Fibroblast of peridontal ligament (primary cell): ENCODE results near the gene RPEL1.
A peak's percentile ranks its signal among the peaks of the same experiment; 100 is the strongest.
"Not testable (repeated sequence)": the region's sequence is repeated elsewhere in the genome, so short reads cannot be mapped to it uniquely, and the experiment has no call there.

ENCODE experiments used
- DNase-seq: peaks from one replicate; pipeline ENCODE4 v3.0.0-alpha.2; 2010; ENCODE audit errors: extremely low read depth

RPEL1 gene

DNA sequence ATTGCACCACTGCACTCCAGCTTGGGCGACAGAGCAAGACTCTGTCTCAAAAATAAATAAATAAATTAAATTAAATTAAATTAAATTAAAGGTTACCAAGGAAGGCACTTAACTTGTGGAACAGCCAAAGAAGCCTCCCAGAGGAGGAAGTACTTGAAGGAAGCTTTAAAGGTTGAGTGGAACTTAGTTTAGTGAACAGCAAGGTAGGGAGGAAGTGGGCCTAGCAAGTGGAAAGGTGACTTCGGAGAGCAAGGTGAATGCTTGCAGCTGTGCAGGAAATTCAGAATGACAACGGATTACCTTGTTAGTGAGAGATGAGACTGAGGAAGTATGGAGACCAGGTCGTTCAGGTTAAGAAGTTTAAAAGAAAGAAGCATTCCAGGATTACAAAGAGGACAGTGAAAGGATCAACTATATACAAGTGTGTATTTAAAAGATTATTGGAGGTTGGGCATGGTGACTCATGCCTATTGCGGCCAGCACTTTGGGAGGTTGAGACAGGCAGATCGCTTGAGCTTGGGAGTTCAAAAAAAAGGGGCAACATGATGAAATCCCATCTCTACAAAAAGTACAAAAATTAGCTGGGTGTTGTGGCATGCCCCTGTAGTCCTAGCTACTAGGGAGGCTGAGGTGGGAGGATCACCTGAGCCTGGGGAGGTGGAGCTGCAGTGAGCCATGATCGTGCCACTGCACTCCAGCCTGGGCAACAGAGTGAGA, 12.8 kb upstream of the RPEL1 start:
- DNase-seq: peak; percentile 77

DNA sequence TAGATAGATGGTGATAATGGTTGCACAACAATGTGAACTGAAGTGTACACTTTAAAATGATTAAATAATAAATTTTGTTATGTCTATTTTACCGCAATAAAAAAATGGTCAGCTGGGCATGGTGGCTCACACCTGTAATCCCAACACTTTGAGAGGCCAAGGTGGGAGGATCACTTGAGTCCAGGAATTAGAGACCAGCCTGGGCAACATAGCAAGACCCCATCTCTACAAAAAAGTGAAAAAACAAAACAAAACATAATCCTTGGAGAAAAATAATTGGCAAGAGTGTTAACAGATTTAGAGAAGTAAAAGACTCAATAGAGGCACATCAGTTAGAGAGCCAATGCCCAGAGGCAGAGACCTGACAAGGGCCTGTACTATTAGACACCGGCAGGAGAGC, 9.9 kb upstream of the RPEL1 start:
- no peak for DNase-seq

DNA sequence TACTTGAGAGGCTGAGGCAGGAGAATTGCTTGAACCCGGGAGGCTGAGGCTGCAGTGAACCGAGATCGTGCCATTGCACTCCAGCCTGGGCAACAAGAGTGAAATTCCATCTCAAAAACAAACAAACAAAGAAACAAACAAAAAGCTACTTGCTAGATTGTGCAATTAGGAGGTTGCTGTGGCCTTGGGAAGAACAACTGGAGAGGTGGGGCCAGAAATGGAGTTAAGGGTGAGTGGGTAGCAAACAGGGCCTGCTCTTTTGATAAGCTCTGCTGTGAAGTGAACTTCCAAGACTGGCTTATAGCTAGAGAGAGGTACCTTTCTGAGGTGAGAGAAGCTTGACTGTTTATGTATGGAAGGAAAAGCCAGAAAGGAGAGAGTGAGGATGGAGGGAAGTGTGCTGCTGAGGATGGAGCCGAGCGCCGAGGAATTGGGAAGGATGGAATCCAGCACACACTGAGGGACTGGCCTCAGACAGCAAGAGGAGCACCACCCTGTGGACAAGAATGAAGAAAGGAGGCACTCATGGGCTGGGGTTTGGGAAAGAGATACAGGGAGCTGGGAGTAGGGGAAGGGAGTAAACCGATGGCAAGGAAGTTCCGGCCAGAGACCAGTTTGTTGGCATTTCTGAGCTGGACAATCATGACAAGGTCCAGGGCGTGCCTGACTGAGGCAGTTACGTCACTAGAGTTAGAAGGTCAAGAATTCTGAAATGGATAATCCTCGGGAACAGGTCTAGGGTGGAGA, 7.0 kb upstream of the RPEL1 start:
- DNase-seq: peak; percentile 70

DNA sequence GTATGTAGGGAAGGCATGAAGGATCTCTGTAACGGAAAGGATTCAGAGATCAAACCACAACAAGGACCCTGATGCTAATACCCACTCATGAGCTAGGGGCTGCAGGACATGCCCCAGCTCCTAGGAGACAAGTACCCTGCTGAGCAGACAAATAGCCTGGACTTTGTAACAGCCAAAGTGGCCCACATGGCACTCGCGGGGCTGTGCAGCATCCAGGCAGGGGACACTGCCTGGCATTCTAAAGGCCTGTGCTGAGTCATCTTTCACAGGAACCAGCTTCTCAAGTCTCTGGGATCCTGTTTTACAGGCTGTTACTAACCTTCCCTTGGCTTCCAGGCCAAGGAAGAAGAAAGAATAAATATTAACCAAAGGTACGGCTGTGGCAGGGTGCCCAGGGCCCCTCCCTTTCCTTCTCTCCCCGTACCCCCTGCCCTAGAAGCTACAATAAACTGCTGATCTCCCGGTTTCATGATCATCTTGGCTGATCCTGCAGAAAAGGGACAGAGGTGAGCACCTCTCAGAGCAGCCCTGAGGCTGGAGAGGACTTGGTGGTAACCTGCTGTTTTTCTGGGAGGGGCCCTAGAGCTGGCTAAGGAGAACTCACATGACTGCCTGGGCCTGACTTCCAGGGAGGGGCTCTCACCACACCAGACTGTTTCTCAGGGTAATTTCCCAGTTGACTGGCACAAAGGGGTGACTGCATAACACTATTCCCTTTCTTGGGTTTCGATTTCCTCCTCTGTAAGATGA, 4.2 kb upstream of the RPEL1 start:
- peak; percentile 42 for DNase-seq

DNA sequence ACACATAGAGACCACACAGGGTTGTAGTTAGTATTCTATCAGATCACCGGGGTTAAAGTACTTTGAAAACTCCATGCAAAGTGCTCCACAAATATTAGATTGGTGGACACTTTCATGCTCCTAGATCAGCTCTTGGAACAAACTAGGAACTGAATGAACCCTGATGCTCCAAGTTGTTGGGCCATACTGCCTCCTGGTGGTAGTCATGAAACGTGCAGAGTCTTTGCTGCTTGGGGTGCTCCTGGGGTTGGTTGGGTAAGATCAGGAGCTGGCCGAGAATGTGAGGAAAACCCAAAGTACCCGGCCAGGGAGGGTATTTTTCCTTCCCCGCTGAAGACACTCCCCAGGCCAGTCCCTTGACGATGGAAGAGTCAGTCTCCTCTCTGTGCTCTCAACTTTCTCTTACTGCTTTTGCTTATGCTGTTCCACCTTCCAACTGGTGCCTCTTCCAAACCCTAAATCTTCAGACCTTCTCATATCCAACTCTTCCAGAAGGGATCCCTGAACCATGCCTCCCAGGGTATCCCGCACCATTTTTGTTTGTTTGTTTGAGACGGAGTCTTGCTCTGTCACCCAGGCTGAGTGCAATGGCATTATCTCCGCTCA, 918 bp upstream of the RPEL1 start:
- DNase-seq: peak; percentile 91

DNA sequence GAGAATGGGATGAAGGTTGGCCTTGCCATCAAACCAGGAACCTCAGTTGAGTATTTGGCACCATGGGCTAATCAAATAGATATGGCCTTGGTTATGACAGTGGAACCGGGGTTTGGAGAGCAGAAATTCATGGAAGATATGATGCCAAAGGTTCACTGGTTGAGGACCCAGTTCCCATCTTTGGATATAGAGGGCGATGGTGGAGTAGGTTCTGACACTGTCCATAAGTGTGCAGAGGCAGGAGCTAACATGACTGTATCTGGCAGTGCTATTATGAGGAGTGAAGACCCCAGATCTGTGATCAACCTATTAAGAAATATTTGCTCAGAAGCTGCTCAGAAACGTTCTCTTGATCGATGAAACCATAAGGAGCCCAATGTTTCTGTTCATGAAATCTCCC, 637 bp downstream of the RPEL1 start:
- DNase-seq: no peak

DNA sequence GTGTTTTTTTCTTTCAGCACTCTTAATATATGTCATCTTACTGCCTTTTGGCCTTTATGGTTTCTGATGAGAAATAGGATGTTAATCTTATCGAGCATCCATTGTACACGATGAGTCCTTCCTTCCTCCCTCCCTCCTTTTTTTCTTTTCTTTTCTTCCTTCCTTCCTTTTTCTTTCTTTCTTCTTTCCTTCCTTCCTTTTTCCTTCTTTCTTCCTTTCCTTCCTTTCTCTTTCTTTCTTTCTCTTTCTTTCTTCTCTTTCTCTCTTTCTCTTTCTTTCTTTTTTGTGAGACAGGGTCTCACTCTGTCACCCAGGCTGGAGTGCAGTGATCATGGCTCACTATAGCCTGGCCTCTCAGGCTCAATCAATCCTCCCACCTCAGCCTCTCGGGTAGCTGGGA, 8.4 kb downstream of the RPEL1 start:
- DNase-seq: no peak

DNA sequence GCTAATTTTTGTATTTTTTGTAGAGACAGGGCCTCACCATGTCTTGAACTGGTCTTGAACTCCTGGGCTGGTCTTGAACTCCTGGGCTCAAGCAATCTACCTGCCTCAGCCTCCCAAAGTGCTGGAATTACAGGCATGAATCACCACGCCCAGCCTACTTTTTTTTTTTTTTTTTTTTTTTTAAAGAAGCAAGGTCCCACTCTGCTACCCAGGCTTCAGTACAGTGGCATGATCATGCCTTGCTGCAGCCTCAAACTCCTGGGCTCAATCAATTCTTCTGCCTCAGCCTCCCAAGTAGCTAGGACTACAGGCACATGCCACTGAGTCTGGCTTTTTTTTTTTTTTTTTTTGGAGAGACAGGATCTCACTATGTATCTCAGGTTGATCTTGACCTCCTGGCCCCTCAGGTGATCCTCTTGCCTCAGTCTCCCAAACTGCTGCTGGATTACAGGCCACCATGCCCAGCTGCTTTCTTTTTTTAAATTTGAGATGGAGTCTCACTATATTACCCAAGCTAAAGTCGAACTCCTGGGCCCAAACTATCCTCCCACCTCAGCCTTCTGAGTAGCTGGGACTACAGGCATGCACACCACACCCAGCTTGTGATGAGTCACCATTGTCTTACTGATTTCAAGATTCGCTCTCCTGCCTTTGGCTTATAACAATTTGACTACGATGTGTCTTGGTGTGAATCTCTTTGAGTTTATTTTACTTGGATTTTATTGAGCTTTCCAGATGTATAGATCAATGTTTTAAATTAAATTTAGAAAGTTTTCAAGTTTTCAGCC, 9.0 kb downstream of the RPEL1 start:
- peak; percentile 15 for DNase-seq

DNA sequence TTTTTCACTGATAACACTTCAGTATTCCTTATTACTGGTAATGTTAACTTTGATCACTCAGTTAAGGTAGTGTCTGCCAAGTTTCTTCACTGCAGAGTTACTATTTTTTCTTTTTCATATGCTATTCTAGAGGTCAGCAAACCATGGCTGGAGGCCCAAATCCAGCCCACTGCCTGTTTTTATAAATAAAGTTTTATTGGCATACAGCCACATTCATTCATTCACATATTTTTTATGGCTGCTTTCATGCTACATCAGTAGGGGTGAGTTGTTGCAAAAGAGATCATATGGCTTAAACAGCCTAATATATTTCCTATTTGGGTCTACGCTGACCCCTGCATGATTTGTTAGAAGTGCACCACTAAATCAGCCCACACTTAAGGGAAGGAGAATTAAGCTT, 10.9 kb downstream of the RPEL1 start:
- no peak for DNase-seq

DNA sequence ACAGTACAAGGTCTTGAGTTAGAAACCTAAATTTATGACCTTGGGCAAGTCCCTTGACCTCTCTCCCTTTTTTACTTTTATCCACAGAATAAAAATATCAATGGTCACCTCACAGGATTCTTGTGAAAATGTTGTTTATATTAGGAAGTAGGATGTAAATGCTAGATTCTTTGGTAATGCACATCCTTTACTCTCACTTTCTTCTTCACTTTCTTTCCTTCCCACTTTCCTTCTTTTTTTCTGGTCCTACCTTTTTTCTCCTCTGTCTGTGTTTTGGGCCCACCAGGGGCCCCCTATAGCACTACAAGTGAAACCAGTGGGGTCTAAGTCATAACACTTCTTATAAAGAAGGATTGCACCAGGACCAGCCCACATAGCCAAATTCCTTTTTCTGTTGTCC, 12.1 kb downstream of the RPEL1 start:
- DNase-seq: no peak

DNA sequence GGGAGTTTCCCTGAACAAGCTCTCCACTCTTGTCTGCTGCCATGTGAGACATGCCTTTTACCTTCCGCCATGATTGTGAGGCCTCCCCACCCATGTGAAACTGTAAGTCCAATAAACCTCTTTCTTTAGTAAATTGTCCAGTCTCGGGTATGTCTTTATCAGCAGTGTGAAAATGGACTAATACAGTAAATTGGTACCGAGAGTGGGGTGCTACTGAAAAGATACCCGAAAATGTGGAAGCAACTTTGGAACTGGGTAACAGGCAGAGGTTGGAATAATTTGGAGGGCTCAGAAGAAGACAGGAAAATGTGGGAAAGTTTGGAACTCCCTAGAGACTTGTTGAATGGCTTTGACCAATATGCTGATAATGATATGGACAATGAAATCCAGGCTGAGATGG, 13.2 kb downstream of the RPEL1 start:
- not testable (repeated sequence) for DNase-seq

DNA sequence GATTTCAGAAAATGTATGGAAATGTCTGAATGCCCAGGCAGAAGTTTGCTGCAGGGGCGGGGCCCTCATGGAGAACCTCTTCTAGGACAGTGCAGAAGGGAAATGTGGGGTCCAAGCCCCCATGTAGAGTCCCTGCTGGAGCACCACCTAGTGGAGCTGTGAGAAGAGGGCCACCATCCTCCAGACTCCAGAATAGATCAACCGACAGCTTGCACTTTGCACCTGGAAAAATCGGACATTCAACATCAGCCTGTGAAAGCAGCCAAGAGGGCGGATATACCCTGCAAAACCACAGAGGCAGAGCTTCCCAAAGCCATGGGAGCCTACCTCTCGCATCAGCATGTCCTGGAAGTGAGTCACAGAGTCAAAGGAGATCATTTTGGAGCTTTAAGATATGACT, 14.3 kb downstream of the RPEL1 start:
- no peak for DNase-seq

DNA sequence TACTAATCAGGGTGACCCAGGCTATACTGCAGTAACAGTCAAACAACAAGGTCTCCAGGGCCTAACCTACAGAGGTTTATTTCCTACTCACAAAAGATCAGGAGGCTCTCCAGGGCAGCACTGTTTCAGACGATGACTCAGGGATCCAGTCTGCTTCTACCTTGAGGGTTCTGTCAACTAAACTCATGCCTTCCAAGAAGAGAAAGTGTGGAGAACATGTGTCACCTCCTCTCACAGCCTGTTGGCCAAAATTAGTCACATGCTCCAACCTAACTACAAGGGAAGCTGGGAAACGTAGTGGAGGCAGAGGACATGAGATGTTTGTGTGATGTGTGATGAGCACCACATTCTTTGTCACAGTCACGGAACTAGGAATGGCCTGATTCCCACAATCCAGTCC, 16.5 kb downstream of the RPEL1 start:
- no peak for DNase-seq

DNA sequence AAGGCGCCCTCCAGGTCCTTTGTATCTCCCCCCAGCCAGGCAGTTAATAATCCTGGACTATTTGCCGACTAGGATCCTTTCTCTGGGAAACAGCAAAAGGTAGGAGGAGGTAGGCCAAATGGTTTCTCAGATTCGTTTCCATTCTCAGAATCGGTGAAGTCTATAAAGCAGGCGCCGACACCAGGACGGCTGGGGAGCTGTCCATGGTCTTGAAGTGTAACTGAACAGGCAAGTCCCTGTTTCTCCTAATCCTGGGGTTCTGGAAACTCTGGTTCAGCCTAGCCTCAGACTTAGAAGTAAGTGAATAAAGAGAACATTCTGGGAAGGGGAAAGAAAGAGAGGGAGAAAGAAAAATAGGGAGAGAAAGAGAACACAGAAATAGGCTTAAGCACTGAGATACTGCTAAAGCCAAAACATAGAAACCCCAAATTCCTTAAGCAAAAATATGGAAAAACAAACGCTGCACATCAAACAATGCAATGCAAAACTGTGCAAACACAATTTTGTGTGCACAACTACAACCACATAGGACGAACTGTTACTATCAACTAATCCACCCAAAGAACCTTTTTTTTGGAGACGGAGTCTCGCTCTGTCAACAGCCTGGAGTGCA, 20.1 kb downstream of the RPEL1 start:
- DNase-seq: peak; percentile 84

DNA sequence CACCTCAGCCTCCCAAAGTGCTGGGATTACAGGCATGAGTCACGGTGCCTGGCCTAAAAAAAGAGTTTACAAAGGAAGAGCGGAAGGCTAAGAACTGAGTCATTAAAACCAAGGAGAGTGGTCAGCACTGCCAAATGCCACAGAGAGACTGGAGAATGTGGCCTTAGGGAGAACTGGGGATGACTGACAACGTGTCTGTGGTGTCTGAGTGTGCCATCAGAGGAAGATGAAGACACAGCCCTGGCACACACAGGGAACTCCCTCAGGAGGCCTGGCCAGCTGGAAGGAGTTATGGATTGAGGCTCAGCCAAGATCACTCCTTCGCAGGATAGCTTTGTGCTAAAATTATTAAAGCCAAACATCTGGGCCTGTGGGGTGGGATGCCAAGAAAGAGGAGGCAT, 27.4 kb downstream of the RPEL1 start:
- DNase-seq: peak; percentile 100

DNA sequence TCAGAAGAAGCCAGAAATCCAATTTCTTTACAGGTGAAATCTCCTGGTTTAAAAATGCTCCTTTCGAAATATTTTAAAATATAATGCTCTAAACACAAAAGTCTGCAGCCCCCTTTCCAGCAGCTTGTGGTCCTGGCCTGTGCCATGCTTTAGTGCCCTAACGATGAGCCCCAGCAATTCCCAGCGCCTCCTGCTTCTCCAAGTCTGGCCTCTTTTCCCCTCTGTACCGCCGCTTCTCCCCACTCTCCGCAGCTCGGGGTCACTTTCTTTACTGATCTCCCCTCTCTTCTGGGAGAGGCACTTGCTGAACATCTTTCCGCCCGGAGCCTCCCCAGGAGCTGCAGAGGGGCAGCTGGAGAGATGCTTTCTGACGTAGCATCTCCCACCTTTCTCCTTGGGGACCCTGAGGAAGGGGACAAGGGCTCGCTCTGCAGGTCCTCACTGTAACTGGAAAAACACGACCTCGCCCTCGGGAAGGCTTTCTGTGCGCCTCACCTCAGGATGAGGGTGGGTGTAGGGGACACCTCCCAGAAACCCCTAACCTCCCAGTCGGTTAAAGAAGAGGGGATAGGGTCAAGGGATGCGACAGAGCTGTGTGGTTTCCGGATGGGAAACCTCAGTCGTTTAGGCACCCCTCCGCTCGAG, 30.7 kb downstream of the RPEL1 start:
- DNase-seq: no peak

DNA sequence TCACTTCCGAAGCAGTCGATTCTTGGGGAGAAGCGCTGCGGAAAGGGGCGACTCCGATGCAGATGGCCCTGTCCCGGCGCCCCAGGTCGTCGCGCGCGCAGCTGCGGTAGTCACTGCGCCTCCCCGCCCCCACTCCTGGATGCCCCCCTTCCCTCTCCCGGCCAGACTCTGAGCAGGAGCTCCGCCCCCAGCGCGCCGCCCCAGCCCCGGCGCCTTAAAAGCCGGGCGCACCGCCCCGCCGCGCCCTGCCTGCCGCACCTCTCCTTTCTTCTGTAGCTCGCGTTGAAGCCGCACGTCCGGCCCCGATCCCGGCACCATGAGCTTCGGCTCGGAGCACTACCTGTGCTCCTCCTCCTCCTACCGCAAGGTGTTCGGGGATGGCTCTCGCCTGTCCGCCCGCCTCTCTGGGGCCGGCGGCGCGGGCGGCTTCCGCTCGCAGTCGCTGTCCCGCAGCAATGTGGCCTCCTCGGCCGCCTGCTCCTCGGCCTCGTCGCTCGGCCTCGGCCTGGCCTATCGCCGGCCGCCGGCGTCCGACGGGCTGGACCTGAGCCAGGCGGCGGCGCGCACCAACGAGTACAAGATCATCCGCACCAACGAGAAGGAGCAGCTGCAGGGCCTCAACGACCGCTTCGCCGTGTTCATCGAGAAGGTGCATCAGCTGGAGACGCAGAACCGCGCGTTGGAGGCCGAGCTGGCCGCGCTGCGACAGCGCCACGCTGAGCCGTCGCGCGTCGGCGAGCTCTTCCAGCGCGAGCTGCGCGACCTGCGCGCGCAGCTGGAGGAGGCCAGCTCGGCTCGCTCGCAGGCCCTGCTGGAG, 31.4 kb downstream of the RPEL1 start, which contains the start of gene INA:
Gene INA, plus strand, starts transcription at position 243 of the 817 bp plus-strand sequence. Its CDS starts 74 bp downstream, at position 317.
- peak; percentile 25 for DNase-seq

DNA sequence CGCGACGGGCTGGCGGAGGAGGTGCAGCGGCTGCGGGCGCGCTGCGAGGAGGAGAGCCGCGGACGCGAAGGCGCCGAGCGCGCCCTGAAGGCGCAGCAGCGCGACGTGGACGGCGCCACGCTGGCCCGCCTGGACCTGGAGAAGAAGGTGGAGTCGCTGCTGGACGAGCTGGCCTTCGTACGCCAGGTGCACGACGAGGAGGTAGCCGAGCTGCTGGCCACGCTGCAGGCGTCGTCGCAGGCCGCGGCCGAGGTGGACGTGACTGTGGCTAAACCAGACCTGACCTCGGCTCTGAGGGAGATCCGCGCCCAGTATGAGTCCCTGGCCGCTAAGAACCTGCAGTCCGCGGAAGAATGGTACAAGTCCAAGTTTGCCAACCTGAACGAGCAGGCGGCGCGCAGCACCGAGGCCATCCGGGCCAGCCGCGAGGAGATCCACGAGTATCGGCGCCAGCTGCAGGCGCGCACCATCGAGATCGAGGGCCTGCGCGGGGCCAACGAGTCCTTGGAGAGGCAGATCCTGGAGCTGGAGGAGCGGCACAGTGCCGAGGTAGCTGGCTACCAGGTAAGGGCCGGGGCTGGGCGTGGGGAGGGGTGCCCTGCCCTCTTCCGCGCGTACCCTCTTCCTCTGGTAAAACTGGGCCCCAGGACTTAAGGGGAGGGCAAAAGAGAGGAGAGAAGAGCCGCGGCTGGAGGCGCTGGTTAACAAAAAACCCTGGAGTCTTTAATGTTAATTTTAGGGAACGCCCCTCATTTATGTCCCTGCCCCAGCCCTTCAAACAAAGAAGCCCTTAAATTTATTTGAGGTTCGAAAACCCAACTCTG, 32.2 kb downstream of the RPEL1 start:
- DNase-seq: no peak

DNA sequence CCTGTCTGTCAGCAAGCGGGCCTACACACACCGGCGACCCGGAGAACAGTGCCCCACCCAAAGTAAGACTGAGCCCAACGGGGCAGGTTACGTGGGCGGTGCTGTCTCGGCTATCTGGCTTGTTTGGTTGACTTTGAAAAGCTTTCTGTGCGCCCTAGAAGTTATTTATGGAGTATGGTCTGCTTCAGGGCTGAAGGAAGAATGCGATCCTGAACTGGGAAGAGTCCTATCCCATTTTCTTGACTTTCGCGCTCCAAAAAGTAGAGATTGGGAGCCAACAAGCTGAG, 32.8 kb downstream of the RPEL1 start:
- no peak for DNase-seq
